IMR-90 (cell line): ENCODE data around the gene SNRNP40. TPM values are rescaled to one million over a fixed set of nuclear protein-coding genes. Genes with fewer than 3 reads are reported as not detected.

Experiments
- ATAC-seq: fragments of 200-7000 bp; cut with Tn5 transposase; 2 replicates; pipeline ENCODE4 v1.9.1; 2020; ENCODE audit warnings: low read depth, mild to moderate bottlenecking, moderate library complexity
- BruUV-seq: library from RNA; stranded (reverse); fragments of 400-500 nt; replicated peaks from 2 replicates; lab custom pipeline; 2021; lab: Mats Ljungman, UMichigan
- CTCF ChIA-PET: fragments of 300-600 bp; formaldehyde crosslinking; extraction: SDS; loops from one replicate; lab custom pipeline; 2021; ENCODE audit warnings: antibody characterized with exemption; lab: Yijun Ruan, JAX
- POLR2A ChIA-PET: fragments of 300-600 bp; sonication (Branson Sonifier 250); formaldehyde crosslinking; loops from one replicate; lab custom pipeline; 2022; ENCODE audit warnings: antibody characterized with exemption; ENCODE audit not compliant: unreplicated experiment; lab: Charles Lee
- DNase-seq: peaks from one replicate; pipeline ENCODE4 v3.0.0; 2013
- H2AFZ ChIP-seq: replicated peaks from 2 replicates; pipeline ENCODE3; 2013; ENCODE audit warnings: low read length, mild to moderate bottlenecking; ENCODE audit not compliant: poor library complexity
- H2AK5ac ChIP-seq: 2 replicates; pipeline ENCODE4 v1.6.1; 2013; ENCODE audit warnings: low read depth, low read length, inconsistent platforms
- H2AK9ac ChIP-seq: replicated peaks from 2 replicates; pipeline ENCODE3; 2013; ENCODE audit warnings: mild to moderate bottlenecking, low read depth, low read length, moderate library complexity; ENCODE audit not compliant: poor library complexity
- H2BK120ac ChIP-seq: 2 replicates; pipeline ENCODE4 v1.6.1; 2013; ENCODE audit warnings: low read depth, low read length, inconsistent platforms
- H2BK15ac ChIP-seq: 3 replicates; pipeline ENCODE4 v1.6.1; 2013; ENCODE audit warnings: low read depth, low read length, inconsistent platforms
- H2BK20ac ChIP-seq: 2 replicates; pipeline ENCODE4 v1.6.1; 2013; ENCODE audit warnings: low read depth, mild to moderate bottlenecking, inconsistent platforms, low read length, moderate library complexity
- H2BK5ac ChIP-seq: 2 replicates; pipeline ENCODE4 v1.6.1; 2013; ENCODE audit warnings: mild to moderate bottlenecking, low read depth, low read length, inconsistent platforms; ENCODE audit not compliant: poor library complexity, severe bottlenecking
- H3K14ac ChIP-seq: replicated peaks from 2 replicates; pipeline ENCODE4 v1.6.1; 2013; ENCODE audit warnings: low read depth, low read length, inconsistent platforms
- H3K18ac ChIP-seq: 2 replicates; pipeline ENCODE4 v1.6.1; 2013; ENCODE audit warnings: low read depth, low read length, control low read depth
- H3K23ac ChIP-seq: 2 replicates; pipeline ENCODE4 v1.6.1; 2013; ENCODE audit warnings: low read depth, low read length, inconsistent platforms
- H3K27ac ChIP-seq: 2 replicates; pipeline ENCODE4 v1.5.1; 2013; ENCODE audit warnings: mild to moderate bottlenecking, control low read depth, low read length; ENCODE audit not compliant: insufficient read depth
- H3K27me3 ChIP-seq: 2 replicates; pipeline ENCODE4 v1.6.1; 2013; ENCODE audit warnings: low read length; ENCODE audit not compliant: control insufficient read depth, insufficient read depth
- H3K36me3 ChIP-seq: 2 replicates; pipeline ENCODE4 v1.6.1; 2013; ENCODE audit warnings: low read length, mixed read lengths; ENCODE audit not compliant: control insufficient read depth, insufficient read depth
- H3K4ac ChIP-seq: 2 replicates; pipeline ENCODE4 v1.6.1; 2013; ENCODE audit warnings: low read depth, low read length, inconsistent platforms
- H3K4me1 ChIP-seq: 2 replicates; pipeline ENCODE4 v1.6.1; 2013; ENCODE audit warnings: low read length, mixed read lengths; ENCODE audit not compliant: control insufficient read depth, insufficient read depth
- H3K4me2 ChIP-seq: 2 replicates; pipeline ENCODE4 v1.6.1; 2013; ENCODE audit warnings: low read depth, mild to moderate bottlenecking, control low read depth, low read length, moderate library complexity
- H3K4me3 ChIP-seq: 2 replicates; pipeline ENCODE4 v1.5.1; 2013; ENCODE audit warnings: low read depth, mild to moderate bottlenecking, control low read depth, low read length, moderate library complexity; ENCODE audit not compliant: insufficient read depth
- H3K56ac ChIP-seq: 2 replicates; pipeline ENCODE4 v1.6.1; 2013; ENCODE audit warnings: low read length, inconsistent platforms; ENCODE audit not compliant: insufficient read depth; ENCODE audit errors: extremely low read depth
- H3K79me1 ChIP-seq, 2 experiments: 2 replicates each; pipeline ENCODE4 v1.6.1; 2013; ENCODE audit warnings: low read length in 2 of 2, inconsistent platforms in 1 of 2, low read depth in 1 of 2
- H3K9ac ChIP-seq: 2 replicates; pipeline ENCODE4 v1.6.1; 2013; ENCODE audit warnings: low read depth, low read length, control low read depth
- H3K9me1 ChIP-seq: 2 replicates; pipeline ENCODE4 v1.6.1; 2013; ENCODE audit warnings: low read length, inconsistent platforms; ENCODE audit not compliant: insufficient read depth
- H3K9me3 ChIP-seq: 2 replicates; pipeline ENCODE4 v1.6.1; 2013; ENCODE audit warnings: low read length; ENCODE audit not compliant: control insufficient read depth, insufficient read depth
- H4K20me1 ChIP-seq: 2 replicates; pipeline ENCODE4 v1.6.1; 2013; ENCODE audit warnings: low read length, inconsistent platforms; ENCODE audit not compliant: insufficient read depth
- H4K5ac ChIP-seq: 2 replicates; pipeline ENCODE4 v1.6.1; 2013; ENCODE audit warnings: mild to moderate bottlenecking, low read depth, low read length, control low read depth
- H4K8ac ChIP-seq, 2 experiments: 2 replicates each; pipeline ENCODE4 v1.6.1; 2013; ENCODE audit warnings: low read depth in 2 of 2, low read length in 2 of 2, control low read depth in 1 of 2, inconsistent platforms in 1 of 2
- H4K91ac ChIP-seq: 2 replicates; pipeline ENCODE4 v1.6.1; 2013; ENCODE audit warnings: low read depth, low read length, inconsistent platforms; ENCODE audit not compliant: insufficient read depth
- BHLHE40 ChIP-seq: fragments of 150-350 bp; IDR thresholded peaks from 2 replicates; pipeline ENCODE4 v1.6.1; 2016; ENCODE audit warnings: mild to moderate bottlenecking, low read depth, low read length
- CEBPB ChIP-seq: IDR thresholded peaks from 2 replicates; pipeline ENCODE4 v1.6.1; 2012; ENCODE audit warnings: low read depth, low read length, improper control_type of control experiment
- CHD1 ChIP-seq: IDR thresholded peaks from 2 replicates; pipeline ENCODE4 v1.6.1; 2012; ENCODE audit warnings: low read depth, low read length, improper control_type of control experiment
- FOS ChIP-seq: fragments of 150-350 bp; IDR thresholded peaks from 2 replicates; pipeline ENCODE4 v1.6.1; 2016; ENCODE audit warnings: low read depth, low read length
- MAFK ChIP-seq: IDR thresholded peaks from 2 replicates; pipeline ENCODE4 v1.6.1; 2012; ENCODE audit warnings: low read depth, low read length, improper control_type of control experiment
- MAZ ChIP-seq: IDR thresholded peaks from 2 replicates; pipeline ENCODE4 v1.6.1; 2012; ENCODE audit warnings: low read depth, mild to moderate bottlenecking, low read length, improper control_type of control experiment, moderate library complexity, borderline replicate concordance
- MXI1 ChIP-seq: IDR thresholded peaks from 2 replicates; pipeline ENCODE4 v1.6.1; 2012; ENCODE audit warnings: low read depth, mild to moderate bottlenecking, low read length, moderate library complexity, borderline replicate concordance
- NFE2L2 ChIP-seq: fragments of 150-350 bp; IDR thresholded peaks from 2 replicates; pipeline ENCODE4 v1.6.1; 2016; ENCODE audit warnings: low read depth, mild to moderate bottlenecking, low read length
- POLR2A ChIP-seq: IDR thresholded peaks from 2 replicates; pipeline ENCODE4 v1.6.1; 2012; ENCODE audit warnings: mild to moderate bottlenecking, low read depth, low read length
- RCOR1 ChIP-seq: IDR thresholded peaks from 2 replicates; pipeline ENCODE4 v1.6.1; 2012; ENCODE audit warnings: mild to moderate bottlenecking, low read length, improper control_type of control experiment; ENCODE audit not compliant: insufficient replicate concordance
- SMC3 ChIP-seq: fragments of 150-350 bp; IDR thresholded peaks from 2 replicates; pipeline ENCODE4 v1.6.1; 2016; ENCODE audit warnings: low read depth, mild to moderate bottlenecking, antibody characterized with exemption, low read length, moderate library complexity
- WGBS, 2 experiments: methylation state at CpG; one replicate each; pipeline versions ENCODE4 v1.1.5 to v1.1.7; 2013; ENCODE audit warnings: missing lambda C conversion rate in 2 of 2; ENCODE audit not compliant: insufficient read length in 1 of 2; ENCODE audit errors: extremely low coverage in 2 of 2; 5-methylcytosine and 5-hydroxymethylcytosine counted together
- dilution Hi-C: fragments of 300-500 bp; cut with HindIII; formaldehyde crosslinking; loops from one replicate; pipeline ENCODE4 v1.14.3; 2018; ENCODE audit warnings: low sequenced_read_pairs; ENCODE audit not compliant: unreplicated experiment
- in situ Hi-C: fragments of 300-500 bp; cut with MboI; formaldehyde crosslinking; loops from 3 replicates; pipeline ENCODE4 v1.14.3; 2019; ENCODE audit warnings: low sequenced_read_pairs, inconsistent platforms, mixed read lengths
- intact Hi-C: fragments of 100-400 bp; cut with micrococcal nuclease; formaldehyde crosslinking; loops from 2 replicates; pipeline ENCODE4 v1.10.0; 2022
- polyA plus RNA-seq, 3 experiments: library from polyadenylated mRNA; depleted of rRNA; stranded (reverse); fragments of >200 nt; gene quantifications; 2 replicates each; pipeline ENCODE4 v1.2.3, GENCODE V29; 2012; ENCODE audit warnings: low replicate concordance in 1 of 3
- total RNA-seq: library from RNA; depleted of rRNA; stranded (reverse); fragments of >200 nt; gene quantifications from 2 replicates; pipeline ENCODE4 v1.2.3, GENCODE V29; 2012
- TF ChIP-seq, protein P1 (sequence below): conservative IDR thresholded peaks from 2 replicates; pipeline ENCODE4 v1.5.1; 2012; ENCODE audit warnings: mild to moderate bottlenecking, low read depth, low read length, improper control_type of control experiment
- TF ChIP-seq, protein P2 (sequence below): fragments of 150-350 bp; IDR thresholded peaks from 2 replicates; pipeline ENCODE4 v1.6.1; 2016; ENCODE audit warnings: low read depth, mild to moderate bottlenecking, low read length, moderate library complexity, borderline replicate concordance
- TF ChIP-seq, protein P3 (sequence below): fragments of 150-350 bp; IDR thresholded peaks from 2 replicates; pipeline ENCODE4 v1.6.1; 2017; ENCODE audit warnings: mild to moderate bottlenecking, antibody characterized with exemption, low read length, low read depth

SNRNP40 gene
- total and polyA plus RNA-seq, 2 of the 4 experiments (the other 2 are of a cell fraction): 52.3 to 178 TPM

DNA sequence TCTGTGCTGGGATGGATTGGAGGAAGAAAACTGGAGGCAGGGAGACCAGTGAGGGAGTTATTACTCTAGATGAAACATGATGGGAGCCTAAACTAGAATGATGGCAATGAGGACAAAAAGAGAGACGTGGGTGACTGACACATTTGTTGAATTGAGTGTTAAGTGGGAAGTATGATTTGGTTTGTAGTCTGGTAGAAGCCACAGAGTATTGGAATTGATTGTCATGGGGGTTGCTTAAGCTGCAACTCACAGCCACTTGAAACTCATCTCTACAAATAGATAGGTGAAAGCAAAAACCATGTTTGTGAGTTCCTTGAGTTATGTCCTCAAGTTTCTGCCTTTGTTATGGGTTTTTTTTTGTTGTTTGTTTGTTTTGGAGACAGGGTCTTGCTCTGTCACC lies 47.9 kb upstream of the SNRNP40 start:
- TF ChIP-seq BHLHE40 (no peak), MAFK (no peak), MXI1 (no peak), POLR2A (no peak), NFE2L2 (no peak), RCOR1 (no peak), MAZ (no peak), CHD1 (no peak), SMC3 (no peak), CEBPB (no peak), FOS (no peak)
- TF ChIP-seq, protein P1, sequence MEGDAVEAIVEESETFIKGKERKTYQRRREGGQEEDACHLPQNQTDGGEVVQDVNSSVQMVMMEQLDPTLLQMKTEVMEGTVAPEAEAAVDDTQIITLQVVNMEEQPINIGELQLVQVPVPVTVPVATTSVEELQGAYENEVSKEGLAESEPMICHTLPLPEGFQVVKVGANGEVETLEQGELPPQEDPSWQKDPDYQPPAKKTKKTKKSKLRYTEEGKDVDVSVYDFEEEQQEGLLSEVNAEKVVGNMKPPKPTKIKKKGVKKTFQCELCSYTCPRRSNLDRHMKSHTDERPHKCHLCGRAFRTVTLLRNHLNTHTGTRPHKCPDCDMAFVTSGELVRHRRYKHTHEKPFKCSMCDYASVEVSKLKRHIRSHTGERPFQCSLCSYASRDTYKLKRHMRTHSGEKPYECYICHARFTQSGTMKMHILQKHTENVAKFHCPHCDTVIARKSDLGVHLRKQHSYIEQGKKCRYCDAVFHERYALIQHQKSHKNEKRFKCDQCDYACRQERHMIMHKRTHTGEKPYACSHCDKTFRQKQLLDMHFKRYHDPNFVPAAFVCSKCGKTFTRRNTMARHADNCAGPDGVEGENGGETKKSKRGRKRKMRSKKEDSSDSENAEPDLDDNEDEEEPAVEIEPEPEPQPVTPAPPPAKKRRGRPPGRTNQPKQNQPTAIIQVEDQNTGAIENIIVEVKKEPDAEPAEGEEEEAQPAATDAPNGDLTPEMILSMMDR: no peak
- TF ChIP-seq, protein P2, sequence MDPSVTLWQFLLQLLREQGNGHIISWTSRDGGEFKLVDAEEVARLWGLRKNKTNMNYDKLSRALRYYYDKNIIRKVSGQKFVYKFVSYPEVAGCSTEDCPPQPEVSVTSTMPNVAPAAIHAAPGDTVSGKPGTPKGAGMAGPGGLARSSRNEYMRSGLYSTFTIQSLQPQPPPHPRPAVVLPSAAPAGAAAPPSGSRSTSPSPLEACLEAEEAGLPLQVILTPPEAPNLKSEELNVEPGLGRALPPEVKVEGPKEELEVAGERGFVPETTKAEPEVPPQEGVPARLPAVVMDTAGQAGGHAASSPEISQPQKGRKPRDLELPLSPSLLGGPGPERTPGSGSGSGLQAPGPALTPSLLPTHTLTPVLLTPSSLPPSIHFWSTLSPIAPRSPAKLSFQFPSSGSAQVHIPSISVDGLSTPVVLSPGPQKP: no peak
- TF ChIP-seq, protein P3, sequence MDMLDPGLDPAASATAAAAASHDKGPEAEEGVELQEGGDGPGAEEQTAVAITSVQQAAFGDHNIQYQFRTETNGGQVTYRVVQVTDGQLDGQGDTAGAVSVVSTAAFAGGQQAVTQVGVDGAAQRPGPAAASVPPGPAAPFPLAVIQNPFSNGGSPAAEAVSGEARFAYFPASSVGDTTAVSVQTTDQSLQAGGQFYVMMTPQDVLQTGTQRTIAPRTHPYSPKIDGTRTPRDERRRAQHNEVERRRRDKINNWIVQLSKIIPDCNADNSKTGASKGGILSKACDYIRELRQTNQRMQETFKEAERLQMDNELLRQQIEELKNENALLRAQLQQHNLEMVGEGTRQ: no peak
- Histone ChIP-seq H3K27ac (no peak overlapping the region), H2BK120ac (no peak overlapping the region), H3K18ac (no peak overlapping the region), H3K56ac (no peak overlapping the region), H3K23ac (no peak overlapping the region), H3K9ac (no peak overlapping the region), H2BK20ac (no peak overlapping the region), H3K9me1 (0 out of 2 replicates have a peak, but pooled peaks cover 3% of the 10 kb centered on the region), H4K91ac (no peak overlapping the region), H3K9me3 (no peaks in the 10 kb centered on the region), H3K4me3 (no peak overlapping the region), H2AFZ (no peak overlapping the region), H2AK9ac (no peak overlapping the region), H3K4me1 (no peaks in the 10 kb centered on the region), H2AK5ac (no peak overlapping the region), H4K5ac (no peak overlapping the region), H3K36me3 (peaks cover 16% of the 10 kb centered on the region), H3K79me1 (no peaks in the 10 kb centered on the region), H3K27me3 (no peaks in the 10 kb centered on the region), H2BK5ac (no peak overlapping the region), H4K8ac (no peak overlapping the region), H3K4me2 (no peak overlapping the region), H3K4ac (no peak overlapping the region), H4K20me1 (no peaks in the 10 kb centered on the region), H3K14ac (no peak overlapping the region), H2BK15ac (no peak overlapping the region)
- no peak for ATAC-seq
- intact Hi-C loops (no loop called here), dilution Hi-C loops (no loop called here), in situ Hi-C loops (no loop called here)
- no TSS peak for BruUV-seq
- ChIA-PET CTCF (interaction anchor here (0.6 to 1.2 kb wide), 2 partner anchors 83 to 160 kb away, joined by 3 to 5 read pairs; no protein-coding TSS in a partner anchor), POLR2A (no interaction called here)
- no CpG with 5 or more reads among the region's 1 CpG for WGBS, 2 experiments
- no peak for DNase-seq
